ENCODE data around the gene SLC6A6. TPM values are rescaled to one million over a fixed set of nuclear protein-coding genes. Genes with fewer than 3 reads are reported as not detected.

The SLC6A6 gene
- total RNA-seq, 1 donor from 2014 or later: 14.3 TPM

GRCh38 chr3:14410503-14411165 is 8.2 kb downstream of the SLC6A6 start:
- intact Hi-C loops (cut with DNase I): loop anchor here (2.0 kb wide), 1 partner anchor 34 kb away; no protein-coding TSS in a partner anchor
- peak; percentile 47 for ATAC-seq
- DNase-seq (ENCODE audit: missing footprints): peak; percentile 80

DNA sequence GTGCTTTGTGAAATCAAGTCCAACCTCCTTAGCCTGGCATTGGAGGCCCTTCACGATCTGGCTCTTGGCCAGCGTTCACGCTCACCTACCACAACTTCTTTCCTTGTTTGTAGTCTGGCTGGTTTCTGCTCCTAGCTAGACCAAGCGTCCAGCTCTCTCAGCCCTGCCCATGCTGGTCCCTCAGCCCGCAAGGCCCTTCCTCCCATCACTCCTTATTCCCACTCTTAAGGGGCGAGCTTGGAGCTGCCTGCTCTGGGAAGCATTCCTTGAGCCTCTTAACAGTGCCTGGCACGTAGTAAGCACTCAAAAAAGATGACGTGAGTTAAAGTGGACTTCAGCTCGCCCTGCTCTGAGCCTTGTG is 8.7 kb downstream of the SLC6A6 start:
- intact Hi-C loops (cut with DNase I): loop anchor here (2.0 kb wide), 1 partner anchor 34 kb away; no protein-coding TSS in a partner anchor
- DNase-seq (ENCODE audit: missing footprints) (no peak), ATAC-seq (no peak)

DNA sequence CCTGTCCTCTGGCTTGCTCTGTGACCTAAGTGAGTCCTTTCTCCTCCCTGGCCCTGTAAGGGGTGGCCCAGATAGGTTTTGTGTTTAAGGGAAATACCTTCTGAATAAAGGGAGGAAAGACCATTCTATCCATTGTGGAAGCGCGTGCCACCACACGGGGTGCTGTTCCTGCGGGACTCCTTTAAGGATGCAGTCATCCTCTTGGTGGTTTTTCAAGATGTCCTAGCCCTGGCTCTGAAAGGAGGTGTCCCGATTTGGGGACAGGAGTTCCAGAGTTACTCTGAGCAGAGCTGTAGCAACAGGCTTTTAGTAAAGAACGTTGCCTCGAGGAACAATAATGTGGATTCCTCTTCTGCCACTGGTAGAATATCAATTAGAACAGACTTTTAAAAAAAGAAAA is 9.6 kb downstream of the SLC6A6 start:
- intact Hi-C loops (cut with DNase I): loop anchor here (2.0 kb wide), 1 partner anchor 33 kb away; no protein-coding TSS in a partner anchor
- DNase-seq (ENCODE audit: missing footprints) (no peak), ATAC-seq (no peak)

GRCh38 chr3:14412831-14413380 is 10.5 kb downstream of the SLC6A6 start:
- DNase-seq (ENCODE audit: missing footprints): no peak
- ATAC-seq: peak; percentile 6
- intact Hi-C loops (cut with DNase I): no loop called here

- intact Hi-C loops (cut with DNase I): no loop called here
- ATAC-seq: no peak
- no peak for DNase-seq (ENCODE audit: missing footprints)
Observed at GRCh38 chr3:14413381-14414071, 11.1 kb downstream of the SLC6A6 start.

- ATAC-seq (no peak), DNase-seq (ENCODE audit: missing footprints) (no peak)
- intact Hi-C loops (cut with DNase I): no loop called here
Observed at GRCh38 chr3:14414846-14415464, 12.5 kb downstream of the SLC6A6 start.

- DNase-seq (ENCODE audit: missing footprints) (no peak), ATAC-seq (no peak)
- intact Hi-C loops (cut with DNase I): no loop called here
Observed at GRCh38 chr3:14415501-14415900, 13.1 kb downstream of the SLC6A6 start.

DNA sequence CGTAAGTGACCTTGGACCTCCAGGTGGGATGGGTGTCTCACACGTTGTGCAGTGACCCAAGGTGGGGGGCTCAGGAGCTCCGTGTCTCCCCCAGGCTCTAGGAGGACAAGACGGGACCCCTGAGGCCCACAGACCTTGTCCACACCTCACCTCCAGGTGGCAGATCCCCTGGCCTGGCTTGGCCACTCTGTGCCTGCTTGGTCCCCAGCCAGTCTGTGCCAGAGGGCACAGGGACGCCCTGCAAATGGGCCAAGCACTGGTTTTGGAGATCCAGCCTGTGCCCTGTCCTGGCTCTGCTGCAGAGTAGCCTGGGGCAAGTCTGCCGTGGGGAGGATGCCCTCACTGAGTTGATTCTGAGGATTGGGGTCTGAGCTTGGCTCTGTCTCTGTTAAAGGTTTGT is 14.0 kb downstream of the SLC6A6 start:
- intact Hi-C loops (cut with DNase I): no loop called here
- DNase-seq (ENCODE audit: missing footprints) (no peak), ATAC-seq (no peak)

DNA sequence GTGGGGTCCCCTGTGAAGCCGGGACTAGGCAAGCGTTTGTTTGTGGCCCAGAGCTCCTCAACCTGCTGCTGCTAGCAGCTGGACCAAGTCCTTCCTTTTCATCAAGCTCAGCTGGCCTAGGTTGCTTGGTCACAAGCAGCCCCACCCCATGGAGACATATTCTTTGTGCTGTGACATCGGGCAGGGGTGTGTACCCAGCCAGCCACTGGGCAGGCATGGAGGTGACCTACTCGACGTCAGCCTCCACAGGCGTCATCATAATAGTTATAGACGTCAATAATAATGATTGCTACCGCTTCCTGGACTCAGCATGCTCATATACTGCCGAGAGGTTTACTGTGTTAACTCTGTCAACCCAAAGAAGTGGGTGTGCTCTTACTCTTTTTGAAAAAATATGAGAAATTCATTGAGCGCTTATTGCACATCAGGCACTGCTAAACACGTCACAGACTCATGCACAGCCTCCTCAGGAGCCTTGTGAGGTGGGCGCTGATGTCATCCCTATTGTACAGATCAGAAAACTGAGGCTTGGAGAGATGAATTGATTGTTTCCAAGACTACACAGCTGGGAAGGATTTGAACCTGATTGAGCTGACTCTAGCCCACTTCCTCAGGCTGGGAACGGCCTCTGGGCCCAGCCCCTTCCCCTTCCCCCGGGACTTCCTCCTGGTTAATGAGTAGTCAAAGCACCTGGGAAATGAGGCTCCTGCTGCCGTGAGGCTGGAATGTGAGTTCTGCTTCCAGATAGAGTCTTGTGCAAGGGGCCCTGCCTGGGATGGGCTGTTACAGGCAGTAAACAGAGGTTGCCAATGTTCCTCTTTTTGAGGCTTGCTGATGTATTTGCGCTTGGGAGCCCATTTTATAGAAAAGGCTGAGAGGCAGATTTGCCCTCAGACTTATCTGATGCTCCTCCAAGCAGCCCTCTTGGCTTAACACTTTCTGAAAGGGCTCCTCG is 16.2 kb downstream of the SLC6A6 start:
- intact Hi-C loops (cut with DNase I): no loop called here
- DNase-seq (ENCODE audit: missing footprints) (peak; percentile 88), ATAC-seq (peak; percentile 52)

GRCh38 chr3:14422016-14422963 is 19.9 kb downstream of the SLC6A6 start:
- ATAC-seq (no peak), DNase-seq (ENCODE audit: missing footprints) (no peak)
- intact Hi-C loops (cut with DNase I): no loop called here

DNA sequence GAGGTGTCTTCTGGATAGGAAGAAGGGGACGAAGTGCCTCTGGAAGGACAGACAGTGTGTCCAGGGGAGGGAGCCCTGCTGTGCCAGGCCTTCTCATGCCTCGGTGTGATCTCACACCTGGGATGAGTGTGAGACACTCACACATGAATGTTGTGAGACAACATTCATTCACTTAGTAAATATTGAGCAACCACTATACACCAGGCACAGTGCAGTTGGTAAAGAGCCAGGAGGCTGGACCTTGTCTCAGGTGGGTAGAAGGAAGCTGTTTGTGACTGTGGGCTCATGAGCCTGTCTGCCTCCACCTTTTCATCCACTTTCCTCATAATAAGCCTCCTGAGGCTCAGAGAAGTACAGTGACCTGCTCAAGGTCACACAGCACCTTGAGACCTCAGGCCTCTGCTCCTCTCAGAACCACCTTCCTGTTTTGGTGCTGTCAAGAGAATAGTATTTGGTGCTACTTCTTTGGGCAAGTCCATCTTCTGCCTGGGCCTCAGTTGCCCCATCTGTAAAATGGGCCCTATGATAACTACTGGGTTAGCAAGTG is 20.9 kb downstream of the SLC6A6 start:
- intact Hi-C loops (cut with DNase I): no loop called here
- ATAC-seq (no peak), DNase-seq (ENCODE audit: missing footprints) (no peak)

- intact Hi-C loops (cut with DNase I): no loop called here
- ATAC-seq (no peak), DNase-seq (ENCODE audit: missing footprints) (no peak)
Observed at GRCh38 chr3:14423963-14424362, 21.6 kb downstream of the SLC6A6 start.

- no peak for ATAC-seq
- no peak for DNase-seq (ENCODE audit: missing footprints)
- intact Hi-C loops (cut with DNase I): no loop called here
Observed at GRCh38 chr3:14424711-14425580, 22.5 kb downstream of the SLC6A6 start.

GRCh38 chr3:14425581-14426304 is 23.3 kb downstream of the SLC6A6 start:
- ATAC-seq: no peak
- peak; percentile 81 for DNase-seq (ENCODE audit: missing footprints)
- intact Hi-C loops (cut with DNase I): no loop called here

DNA sequence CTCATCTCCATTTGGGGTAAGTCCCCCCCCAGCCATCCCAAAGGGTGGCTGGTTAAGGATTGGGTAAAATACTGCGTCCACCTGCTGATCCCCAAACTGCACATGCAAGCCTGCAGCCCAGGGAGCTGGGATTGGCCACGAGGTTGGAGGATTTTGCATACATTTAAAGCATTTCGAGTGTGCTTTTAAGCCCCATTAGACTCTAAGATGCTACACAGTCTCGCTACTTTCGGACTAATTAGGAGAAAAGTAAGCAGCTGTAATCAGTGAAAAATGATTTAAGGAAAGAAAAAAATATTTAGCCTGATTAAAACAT is 23.9 kb downstream of the SLC6A6 start:
- DNase-seq (ENCODE audit: missing footprints): no peak
- ATAC-seq: no peak

More for the DNA sequence above, 23.9 kb downstream of the SLC6A6 start:
- intact Hi-C loops (cut with DNase I): no loop called here
